DOHH2 (cell line): ENCODE measurements around the gene NOXA1.

Experiments used
- EZH2phosphoT487 ChIP-seq: fragments of 200-600 bp; sonication (generic); IDR thresholded peaks from 2 replicates; pipeline ENCODE4 v1.6.1; 2017; ENCODE audit warnings: borderline replicate concordance, mild to moderate bottlenecking, antibody characterized with exemption, low read length, moderate library complexity, mixed read lengths
- TF ChIP-seq, protein P1 (sequence below): fragments of 200-600 bp; sonication (generic); IDR thresholded peaks from one replicate; pipeline ENCODE4 v1.5.1; 2014; ENCODE audit warnings: antibody characterized with exemption, mild to moderate bottlenecking, low read depth, low read length; ENCODE audit not compliant: poor library complexity, severe bottlenecking

DNA sequence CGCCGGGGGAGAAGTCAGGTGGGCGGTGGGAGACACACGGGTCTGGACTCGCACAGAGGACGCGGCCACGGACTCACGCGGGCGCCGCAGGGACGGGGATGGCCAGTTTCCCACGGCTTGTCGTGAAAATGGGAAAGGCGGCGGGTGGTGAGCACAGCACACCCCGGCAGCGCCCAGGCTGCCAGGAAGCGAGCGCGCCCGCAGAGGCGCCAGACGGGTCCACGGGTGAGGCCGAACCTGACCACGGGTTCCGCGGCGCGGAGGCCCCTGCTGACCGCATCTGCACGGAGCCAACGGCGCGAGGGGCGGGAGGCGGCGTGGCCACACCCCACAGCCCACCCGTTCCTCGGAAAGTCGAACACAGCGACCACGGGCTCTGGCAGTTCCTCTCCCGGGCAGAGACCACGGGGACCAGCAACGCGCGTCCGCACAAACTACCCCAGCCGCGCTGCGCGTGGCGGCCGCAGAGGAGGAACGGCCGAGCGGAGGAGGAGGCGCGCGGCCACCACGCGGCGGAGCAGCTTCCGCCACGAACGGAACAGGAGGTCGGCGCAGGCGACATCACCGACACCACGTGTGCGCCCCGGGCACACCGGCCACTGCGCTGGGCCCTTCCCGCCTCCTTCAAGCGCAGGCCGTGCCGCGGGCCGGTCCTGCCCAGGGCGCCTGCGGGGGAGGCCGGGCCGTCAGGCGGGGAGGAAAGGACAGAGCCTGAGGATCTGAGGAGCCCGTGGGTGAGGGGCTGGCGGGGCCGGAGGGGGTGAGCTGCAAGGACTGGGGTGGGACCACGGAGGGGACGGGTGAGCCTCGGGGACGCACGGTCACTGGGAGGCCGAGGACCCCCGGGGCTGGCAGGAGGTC, 5.8 kb upstream of the NOXA1 start:
- TF ChIP-seq, protein P1, sequence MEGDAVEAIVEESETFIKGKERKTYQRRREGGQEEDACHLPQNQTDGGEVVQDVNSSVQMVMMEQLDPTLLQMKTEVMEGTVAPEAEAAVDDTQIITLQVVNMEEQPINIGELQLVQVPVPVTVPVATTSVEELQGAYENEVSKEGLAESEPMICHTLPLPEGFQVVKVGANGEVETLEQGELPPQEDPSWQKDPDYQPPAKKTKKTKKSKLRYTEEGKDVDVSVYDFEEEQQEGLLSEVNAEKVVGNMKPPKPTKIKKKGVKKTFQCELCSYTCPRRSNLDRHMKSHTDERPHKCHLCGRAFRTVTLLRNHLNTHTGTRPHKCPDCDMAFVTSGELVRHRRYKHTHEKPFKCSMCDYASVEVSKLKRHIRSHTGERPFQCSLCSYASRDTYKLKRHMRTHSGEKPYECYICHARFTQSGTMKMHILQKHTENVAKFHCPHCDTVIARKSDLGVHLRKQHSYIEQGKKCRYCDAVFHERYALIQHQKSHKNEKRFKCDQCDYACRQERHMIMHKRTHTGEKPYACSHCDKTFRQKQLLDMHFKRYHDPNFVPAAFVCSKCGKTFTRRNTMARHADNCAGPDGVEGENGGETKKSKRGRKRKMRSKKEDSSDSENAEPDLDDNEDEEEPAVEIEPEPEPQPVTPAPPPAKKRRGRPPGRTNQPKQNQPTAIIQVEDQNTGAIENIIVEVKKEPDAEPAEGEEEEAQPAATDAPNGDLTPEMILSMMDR: no peak
- no peak for TF ChIP-seq EZH2phosphoT487
